Activated CD4-positive, CD25-positive, alpha-beta regulatory T cell treated with anti-CD3 and anti-CD28 coated beads, Interleukin-2, amount 50 U/mL, for 24 hours (primary cell): ENCODE results near the gene GRK5.
A peak's percentile ranks its signal among the peaks of the same experiment; 100 is the strongest.
"Not testable (repeated sequence)": the region's sequence is repeated elsewhere in the genome, so short reads cannot be mapped to it uniquely, and the experiment has no call there.

Experiments used
- ATAC-seq, 2 donors: fragments of 150-1000 bp; cut with Tn5 transposase; one replicate each; pipeline ENCODE4 v1.10.0; 2021; ENCODE audit warnings: mild to moderate bottlenecking in 1 of 2, moderate library complexity in 1 of 2

The GRK5 gene

GRCh38 chr10:119207366-119207666 lies at the start of gene GRK5:
TSS of gene GRK5 (plus strand) at chr10:119207571. CDS start at chr10:119207918, 347 bp downstream.
- ATAC-seq: peak; percentile 82 to 87

GRCh38 chr10:119159332-119159731 lies 48.0 kb upstream of the GRK5 start:
- ATAC-seq: no peak

- ATAC-seq: no peak
Observed at GRCh38 chr10:119161680-119162451, 45.5 kb upstream of the GRK5 start.

- no peak for ATAC-seq
Observed at GRCh38 chr10:119162452-119163092, 44.8 kb upstream of the GRK5 start.

GRCh38 chr10:119165171-119166117 lies 41.9 kb upstream of the GRK5 start, which contains the start of gene SFXN4:
TSS of gene SFXN4 (minus strand) at chr10:119165714. CDS start at chr10:119165647, 67 bp downstream.
- peak; percentile 90 to 93 for ATAC-seq

GRCh38 chr10:119166118-119166500 lies 41.3 kb upstream of the GRK5 start:
- peak in 1 of 2 donors; percentile 2 for ATAC-seq

GRCh38 chr10:119166564-119166963 lies 40.8 kb upstream of the GRK5 start:
- no peak for ATAC-seq

- no peak for ATAC-seq
Observed at GRCh38 chr10:119167041-119167440, 40.3 kb upstream of the GRK5 start.

- no peak for ATAC-seq
Observed at GRCh38 chr10:119174109-119174508, 33.3 kb upstream of the GRK5 start.

GRCh38 chr10:119176166-119176565 lies 31.2 kb upstream of the GRK5 start:
- ATAC-seq: no peak

- peak; percentile 54 to 63 for ATAC-seq
Observed at GRCh38 chr10:119177708-119178371, 29.5 kb upstream of the GRK5 start.

- ATAC-seq: peak; percentile 91 to 94
Observed at GRCh38 chr10:119178372-119179119, 28.8 kb upstream of the GRK5 start, which contains the start of gene PRDX3. TSS of gene PRDX3 (minus strand) at chr10:119178812. CDS start at chr10:119178790, 22 bp downstream.

- ATAC-seq: not testable (repeated sequence)
Observed at GRCh38 chr10:119180850-119181400, 26.4 kb upstream of the GRK5 start.

- peak; percentile 54 to 80 for ATAC-seq
Observed at GRCh38 chr10:119183664-119184412, 23.5 kb upstream of the GRK5 start.

GRCh38 chr10:119189811-119190282 lies 17.5 kb upstream of the GRK5 start:
- ATAC-seq: peak; percentile 32 to 38

GRCh38 chr10:119190353-119190752 lies 17.0 kb upstream of the GRK5 start:
- no peak for ATAC-seq

- ATAC-seq: no peak
Observed at GRCh38 chr10:119190954-119191785, 16.2 kb upstream of the GRK5 start.

- peak; percentile 69 to 81 for ATAC-seq
Observed at GRCh38 chr10:119191881-119192280, 15.5 kb upstream of the GRK5 start.

- peak; percentile 78 to 89 for ATAC-seq
Observed at GRCh38 chr10:119197921-119198320, 9.4 kb upstream of the GRK5 start.
